K562 (cell line): Measurements from ENCODE around the gene HSD11B1L. TPM values are rescaled to one million over a fixed set of nuclear protein-coding genes. Genes with fewer than 3 reads are reported as not detected.

Source experiments
- BRF1 ChIP-seq: IDR thresholded peaks from 3 replicates; pipeline ENCODE4 v1.6.1; 2011; ENCODE audit warnings: borderline replicate concordance, mild to moderate bottlenecking; ENCODE audit not compliant: insufficient read length; ENCODE audit errors: extremely low read depth
- CBX5 ChIP-seq: IDR thresholded peaks from 2 replicates; pipeline ENCODE4 v1.6.1; 2014; ENCODE audit warnings: low read depth, borderline replicate concordance
- ELF2 ChIP-seq: fragments of 250-450 bp; sonication (Bioruptor Pico); IDR thresholded peaks from 2 replicates; pipeline ENCODE4 v1.5.0; 2021; ENCODE audit warnings: mild to moderate bottlenecking
- HDAC1 ChIP-seq, 2 experiments: fragments of 450-650 bp; IDR thresholded peaks; 2 replicates each; pipeline ENCODE4 v1.6.1; 2016 to 2017; ENCODE audit warnings: inconsistent platforms in 1 of 2, mild to moderate bottlenecking in 1 of 2, moderate library complexity in 1 of 2
- HDAC6 ChIP-seq: IDR thresholded peaks from 2 replicates; pipeline ENCODE4 v1.6.1; 2012; ENCODE audit warnings: low read depth, mild to moderate bottlenecking, control low read depth, inconsistent platforms, low read length, moderate library complexity
- HMG20A ChIP-seq: fragments of 450-650 bp; formaldehyde crosslinking; conservative IDR thresholded peaks from 2 replicates; pipeline ENCODE4 v1.4.0; 2020; ENCODE audit warnings: mild to moderate bottlenecking, mixed read lengths
- NR3C1 ChIP-seq: sonication (generic); formaldehyde crosslinking; IDR thresholded peaks from 2 replicates; pipeline ENCODE4 v1.8.1; 2022; ENCODE audit warnings: missing genetic modification reagents
- RBM39 ChIP-seq: fragments of 200-400 bp; formaldehyde crosslinking; optimal IDR thresholded peaks from 2 replicates; pipeline ENCODE3; 2018; ENCODE audit warnings: low read depth, low read length
- TRIM24 ChIP-seq, 2 experiments: fragments of 450-650 bp; IDR thresholded peaks; 2 replicates each; pipeline ENCODE4 v1.6.1; 2016
- TSC22D4 ChIP-seq: fragments of 450-650 bp; IDR thresholded peaks from 2 replicates; pipeline ENCODE4 v1.6.1; 2016; ENCODE audit warnings: missing genetic modification characterization, missing biosample characterization, control low read depth
- ZNF79 ChIP-seq: fragments of 250-450 bp; sonication (Bioruptor Pico); IDR thresholded peaks from 2 replicates; pipeline ENCODE4 v1.4.0; 2020; ENCODE audit warnings: low read depth, mild to moderate bottlenecking, moderate library complexity
- polyA plus RNA-seq, 8 experiments: library from polyadenylated mRNA; depleted of rRNA in 4 of 8; stranded (reverse) in 5 of 8; unstranded in 3 of 8; fragments of >200 nt; fragmentation: Nextera tagmentation in 2 of 8; fragmentation: Illumina TruSeq in 1 of 8; extraction: Ambion mirVana in 2 of 8; extraction: Trizol in 1 of 8; gene quantifications; 2 replicates each; pipeline versions ENCODE4 v1.2.1 to v1.2.3, GENCODE V29; 2011 to 2014; ENCODE audit warnings: inconsistent platforms in 1 of 8, missing spikeins in 1 of 8
- total RNA-seq, 7 experiments: library from RNA; depleted of rRNA in 6 of 7; stranded (reverse); fragments of >200 nt in 6 of 7; fragmentation: Illumina TruSeq in 2 of 7; extraction: Trizol in 2 of 7; gene quantifications; 2 replicates each; pipeline versions ENCODE4 v1.2.1 to v1.2.3, GENCODE V29; 2011 to 2021; ENCODE audit warnings: low replicate concordance in 1 of 7
- TF ChIP-seq, protein P1 (sequence below): fragments of 250-450 bp; sonication (Bioruptor Pico); IDR thresholded peaks from 2 replicates; pipeline ENCODE4 v1.4.0; 2020; ENCODE audit warnings: mild to moderate bottlenecking, moderate library complexity, borderline replicate concordance
- TF ChIP-seq, protein P2 (sequence below), 2 experiments: IDR thresholded peaks in 1 of 2; conservative IDR thresholded peaks in 1 of 2; 2 replicates each; pipeline ENCODE4 v1.6.1; 2016; ENCODE audit warnings: low read depth in 2 of 2, mild to moderate bottlenecking in 1 of 2, missing compliant biosample characterization in 1 of 2, missing genetic modification characterization in 1 of 2, moderate library complexity in 1 of 2
- TF ChIP-seq, protein P3 (sequence below): sonication (generic); formaldehyde crosslinking; IDR thresholded peaks from 2 replicates; pipeline ENCODE4 v1.8.1; 2022; ENCODE audit warnings: missing genetic modification reagents

The HSD11B1L gene
- total and polyA plus RNA-seq, 9 of the 15 experiments (the other 6 are each of a cell fraction or from before 2014, with no cell fraction given) = 0.31 to 7.7 (median 2.3) TPM

DNA sequence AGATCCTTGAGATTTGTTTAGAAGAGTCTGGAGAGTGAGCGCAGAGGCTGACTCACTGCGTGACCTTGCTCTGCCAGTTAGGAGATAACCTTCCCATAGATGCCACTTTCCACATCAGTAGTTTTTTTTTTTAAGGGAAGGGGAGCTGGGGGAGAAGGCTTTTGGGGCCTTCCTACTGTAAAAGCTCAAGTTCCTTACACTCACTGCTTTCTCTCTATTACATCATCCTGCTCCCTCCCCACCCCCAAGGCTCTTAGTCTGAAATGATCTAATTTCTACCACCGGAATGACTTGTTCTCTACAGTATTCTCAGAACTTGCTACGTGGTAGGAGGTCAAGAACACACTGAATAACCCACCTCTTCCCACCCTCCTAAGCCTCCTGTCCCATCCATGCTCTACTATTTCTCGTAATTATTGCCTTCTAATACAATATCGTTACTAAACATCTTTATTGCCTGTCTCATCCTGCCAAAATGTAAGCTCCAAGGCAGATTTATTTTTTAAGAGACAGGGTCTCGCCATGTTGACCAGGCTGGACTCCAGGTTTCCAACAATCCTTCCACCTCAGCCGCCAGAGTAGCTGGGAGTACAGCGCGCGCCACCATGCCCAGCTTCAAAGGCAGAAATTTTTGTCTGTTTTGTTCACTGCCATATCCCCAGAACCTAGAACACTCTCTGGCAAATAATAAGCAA is 37.9 kb downstream of the HSD11B1L start (continued):
- TF ChIP-seq, protein P1, sequence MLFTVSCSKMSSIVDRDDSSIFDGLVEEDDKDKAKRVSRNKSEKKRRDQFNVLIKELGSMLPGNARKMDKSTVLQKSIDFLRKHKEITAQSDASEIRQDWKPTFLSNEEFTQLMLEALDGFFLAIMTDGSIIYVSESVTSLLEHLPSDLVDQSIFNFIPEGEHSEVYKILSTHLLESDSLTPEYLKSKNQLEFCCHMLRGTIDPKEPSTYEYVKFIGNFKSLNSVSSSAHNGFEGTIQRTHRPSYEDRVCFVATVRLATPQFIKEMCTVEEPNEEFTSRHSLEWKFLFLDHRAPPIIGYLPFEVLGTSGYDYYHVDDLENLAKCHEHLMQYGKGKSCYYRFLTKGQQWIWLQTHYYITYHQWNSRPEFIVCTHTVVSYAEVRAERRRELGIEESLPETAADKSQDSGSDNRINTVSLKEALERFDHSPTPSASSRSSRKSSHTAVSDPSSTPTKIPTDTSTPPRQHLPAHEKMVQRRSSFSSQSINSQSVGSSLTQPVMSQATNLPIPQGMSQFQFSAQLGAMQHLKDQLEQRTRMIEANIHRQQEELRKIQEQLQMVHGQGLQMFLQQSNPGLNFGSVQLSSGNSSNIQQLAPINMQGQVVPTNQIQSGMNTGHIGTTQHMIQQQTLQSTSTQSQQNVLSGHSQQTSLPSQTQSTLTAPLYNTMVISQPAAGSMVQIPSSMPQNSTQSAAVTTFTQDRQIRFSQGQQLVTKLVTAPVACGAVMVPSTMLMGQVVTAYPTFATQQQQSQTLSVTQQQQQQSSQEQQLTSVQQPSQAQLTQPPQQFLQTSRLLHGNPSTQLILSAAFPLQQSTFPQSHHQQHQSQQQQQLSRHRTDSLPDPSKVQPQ (CRISPR knock-in tag) = no peak
- TF ChIP-seq CBX5 (no peak), TRIM24 (IDR thresholded peaks at IDR 0.05) (peak; percentile 78 to 85; a peak in 3 of 4 replicates), BRF1 (no peak), ZNF79 (CRISPR knock-in tag) (no peak), TSC22D4 (no peak), ELF2 (no peak), HMG20A (CRISPR knock-in tag) (no peak), HDAC6 (no peak), NR3C1 (CRISPR knock-in tag) (no peak), RBM39 (no peak), HDAC1 (IDR thresholded peaks at IDR 0.05) (0 out of 4 replicates have a peak, but pooled peaks of 1 of the 2 experiments have one; percentile 43)
- TF ChIP-seq, protein P2, sequence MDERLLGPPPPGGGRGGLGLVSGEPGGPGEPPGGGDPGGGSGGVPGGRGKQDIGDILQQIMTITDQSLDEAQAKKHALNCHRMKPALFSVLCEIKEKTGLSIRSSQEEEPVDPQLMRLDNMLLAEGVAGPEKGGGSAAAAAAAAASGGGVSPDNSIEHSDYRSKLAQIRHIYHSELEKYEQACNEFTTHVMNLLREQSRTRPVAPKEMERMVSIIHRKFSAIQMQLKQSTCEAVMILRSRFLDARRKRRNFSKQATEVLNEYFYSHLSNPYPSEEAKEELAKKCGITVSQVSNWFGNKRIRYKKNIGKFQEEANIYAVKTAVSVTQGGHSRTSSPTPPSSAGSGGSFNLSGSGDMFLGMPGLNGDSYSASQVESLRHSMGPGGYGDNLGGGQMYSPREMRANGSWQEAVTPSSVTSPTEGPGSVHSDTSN (CRISPR knock-in tag; IDR thresholded peaks at IDR 0.05; ENCODE audit: low read depth) = no peak
- TF ChIP-seq, protein P2 (tag; conservative IDR thresholded peaks at IDR 0.05; ENCODE audit: low read depth) = no peak
- TF ChIP-seq, protein P3, sequence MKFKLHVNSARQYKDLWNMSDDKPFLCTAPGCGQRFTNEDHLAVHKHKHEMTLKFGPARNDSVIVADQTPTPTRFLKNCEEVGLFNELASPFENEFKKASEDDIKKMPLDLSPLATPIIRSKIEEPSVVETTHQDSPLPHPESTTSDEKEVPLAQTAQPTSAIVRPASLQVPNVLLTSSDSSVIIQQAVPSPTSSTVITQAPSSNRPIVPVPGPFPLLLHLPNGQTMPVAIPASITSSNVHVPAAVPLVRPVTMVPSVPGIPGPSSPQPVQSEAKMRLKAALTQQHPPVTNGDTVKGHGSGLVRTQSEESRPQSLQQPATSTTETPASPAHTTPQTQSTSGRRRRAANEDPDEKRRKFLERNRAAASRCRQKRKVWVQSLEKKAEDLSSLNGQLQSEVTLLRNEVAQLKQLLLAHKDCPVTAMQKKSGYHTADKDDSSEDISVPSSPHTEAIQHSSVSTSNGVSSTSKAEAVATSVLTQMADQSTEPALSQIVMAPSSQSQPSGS (CRISPR knock-in tag) = peak; percentile 51; the same call in 1 of the 2 replicates
